HepG2 (cell line): ENCODE measurements around the gene NCOA5. TPM values are rescaled to one million over a fixed set of nuclear protein-coding genes. Genes with fewer than 3 reads are reported as not detected.
A peak's percentile ranks its signal among the peaks of the same experiment; 100 is the strongest.

Experiments
- CEBPZ ChIP-seq: IDR thresholded peaks from 2 replicates; pipeline ENCODE4 v1.6.1; 2012; ENCODE audit warnings: low read length, improper control_type of control experiment
- DNMT3B ChIP-seq: conservative IDR thresholded peaks from 2 replicates; pipeline ENCODE4 v1.6.1; 2016; ENCODE audit warnings: missing biosample characterization, control low read depth
- GATAD1 ChIP-seq: IDR thresholded peaks from 2 replicates; pipeline ENCODE4 v1.6.1; 2016; ENCODE audit warnings: missing genetic modification reagents, missing compliant biosample characterization
- GZF1 ChIP-seq: sonication (generic); formaldehyde crosslinking; IDR thresholded peaks from 2 replicates; pipeline ENCODE4 v1.5.1; 2020; ENCODE audit warnings: mild to moderate bottlenecking, missing genetic modification reagents
- IRF9 ChIP-seq: sonication (generic); formaldehyde crosslinking; IDR thresholded peaks from 2 replicates; pipeline ENCODE4 v1.8.0; 2022; ENCODE audit warnings: missing genetic modification reagents, mild to moderate bottlenecking, borderline replicate concordance
- NCOR1 ChIP-seq: fragments of 200-600 bp; sonication (generic); IDR thresholded peaks from 2 replicates; pipeline ENCODE4 v1.7.0; 2017; ENCODE audit warnings: antibody characterized with exemption, low read length, borderline replicate concordance
- NFKB2 ChIP-seq: sonication (generic); formaldehyde crosslinking; IDR thresholded peaks from 2 replicates; pipeline ENCODE4 v1.4.0; 2020; ENCODE audit warnings: missing genetic modification reagents, borderline replicate concordance
- NR2C2 ChIP-seq: sonication (generic); formaldehyde crosslinking; IDR thresholded peaks from 2 replicates; pipeline ENCODE4 v1.4.0; 2020; ENCODE audit warnings: missing genetic modification reagents, mild to moderate bottlenecking, moderate library complexity, borderline replicate concordance
- NR3C1 ChIP-seq: sonication (generic); formaldehyde crosslinking; IDR thresholded peaks from 2 replicates; pipeline ENCODE4 v1.4.0; 2020; ENCODE audit warnings: missing genetic modification reagents
- SRSF4 ChIP-seq: fragments of 200-400 bp; formaldehyde crosslinking; IDR thresholded peaks from one replicate; pipeline ENCODE4 v1.6.1; 2018; ENCODE audit warnings: mild to moderate bottlenecking, low read depth, low read length, moderate library complexity; ENCODE audit not compliant: poor library complexity, severe bottlenecking
- TRIM24 ChIP-seq: sonication (generic); formaldehyde crosslinking; IDR thresholded peaks from 2 replicates; pipeline ENCODE4 v1.8.0; 2022; ENCODE audit warnings: mild to moderate bottlenecking, missing genetic modification reagents
- U2AF2 ChIP-seq: fragments of 200-400 bp; formaldehyde crosslinking; IDR thresholded peaks from 2 replicates; pipeline ENCODE4 v1.6.1; 2017; ENCODE audit warnings: low read depth, mild to moderate bottlenecking, low read length
- WIZ ChIP-seq: sonication (generic); formaldehyde crosslinking; IDR thresholded peaks from 2 replicates; pipeline ENCODE4 v1.5.1; 2020; ENCODE audit warnings: mild to moderate bottlenecking, missing genetic modification reagents
- ZBTB49 ChIP-seq: sonication (generic); formaldehyde crosslinking; IDR thresholded peaks from 2 replicates; pipeline ENCODE4 v1.4.0; 2020; ENCODE audit warnings: missing genetic modification reagents, borderline replicate concordance
- ZNF451 ChIP-seq: sonication (generic); formaldehyde crosslinking; IDR thresholded peaks from 2 replicates; pipeline ENCODE4 v1.5.0; 2020; ENCODE audit warnings: mild to moderate bottlenecking, missing genetic modification reagents
- ZNF7 ChIP-seq: IDR thresholded peaks from 2 replicates; pipeline ENCODE4 v1.6.1; 2016; ENCODE audit warnings: missing biosample characterization, missing genetic modification reagents
- polyA plus RNA-seq, 8 experiments: library from polyadenylated mRNA; depleted of rRNA in 3 of 8; stranded (reverse) in 7 of 8; unstranded in 1 of 8; fragments of >200 nt; fragmentation: Illumina TruSeq in 4 of 8; extraction: Trizol in 4 of 8; gene quantifications; 2 replicates each; pipeline versions ENCODE4 v1.2.1 to v1.2.3, GENCODE V29; 2011 to 2016; ENCODE audit warnings: low read depth in 4 of 8, missing spikeins in 1 of 8, mixed read lengths in 1 of 8; ENCODE audit not compliant: insufficient read depth in 1 of 8
- total RNA-seq, 5 experiments: library from RNA; depleted of rRNA; stranded (reverse); fragments of >200 nt; fragmentation: Illumina TruSeq; extraction: Trizol; gene quantifications; 2 replicates each; pipeline ENCODE4 v1.2.3, GENCODE V29; 2016; ENCODE audit warnings: low read depth in 1 of 5

The NCOA5 gene
- total and polyA plus RNA-seq, 2 of the 13 experiments (the other 11 are each of a cell fraction or from before 2014, with no cell fraction given), result 16.5 to 28.4 TPM

GRCh38 chr20:46089417-46090388 is at the start of gene NCOA5 (continued):
- TF ChIP-seq CEBPZ, result no peak
- peak; percentile 94 for TF ChIP-seq GATAD1 (CRISPR knock-in tag)
- peak; percentile 94 for TF ChIP-seq U2AF2
- TF ChIP-seq NR2C2, result peak; percentile 95
- TF ChIP-seq GZF1 (CRISPR knock-in tag), result peak; percentile 89; the same call in 1 of the 2 replicates
- peak; percentile 99 for TF ChIP-seq ZNF451 (CRISPR knock-in tag)
- TF ChIP-seq NFKB2 (CRISPR knock-in tag), result peak; percentile 87; the same call in 1 of the 2 replicates
- TF ChIP-seq ZBTB49 (CRISPR knock-in tag), result no peak
- 0 out of 2 replicates have a peak, but pooled peaks have one; percentile 14 for TF ChIP-seq DNMT3B (CRISPR knock-in tag)
- no peak; the same call in 1 of the 2 replicates for TF ChIP-seq WIZ (CRISPR knock-in tag)
- TF ChIP-seq NCOR1, result no peak
- peak; percentile 13 for TF ChIP-seq ZNF7 (CRISPR knock-in tag)
- no peak for TF ChIP-seq TRIM24 (CRISPR knock-in tag)
- TF ChIP-seq SRSF4, result peak; percentile 54
- peak; percentile 13; the same call in 1 of the 2 replicates for TF ChIP-seq NR3C1
- TF ChIP-seq IRF9, result peak; percentile 99
